GM12874 (cell line): ENCODE results near the gene ST3GAL3.

Source experiments
- TF ChIP-seq, protein P1 (sequence below): IDR thresholded peaks from 2 replicates; pipeline ENCODE4 v1.5.1; 2011; ENCODE audit warnings: low read depth, mild to moderate bottlenecking, control low read depth, low read length, moderate library complexity; ENCODE audit not compliant: insufficient read depth

Gene ST3GAL3

DNA sequence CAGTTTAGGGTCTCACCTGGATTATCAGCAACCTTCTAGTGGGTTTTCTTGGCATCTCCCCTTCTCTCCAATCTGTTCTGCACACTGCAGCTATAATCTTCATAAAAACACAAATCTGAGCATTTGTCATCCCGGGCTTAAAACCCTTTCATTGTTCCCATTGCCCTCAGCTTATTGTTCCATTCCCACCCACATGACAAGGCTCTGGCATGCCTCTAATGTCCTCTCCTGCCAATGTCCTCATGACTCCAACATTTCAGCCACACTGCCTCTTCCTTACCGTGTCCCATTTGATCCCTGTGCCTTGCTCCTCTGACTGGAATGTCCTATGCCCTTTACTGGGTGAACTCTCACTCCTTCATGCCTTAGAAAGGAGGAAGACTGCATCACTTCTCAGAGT, 255.0 kb downstream of the ST3GAL3 start:
- TF ChIP-seq, protein P1, sequence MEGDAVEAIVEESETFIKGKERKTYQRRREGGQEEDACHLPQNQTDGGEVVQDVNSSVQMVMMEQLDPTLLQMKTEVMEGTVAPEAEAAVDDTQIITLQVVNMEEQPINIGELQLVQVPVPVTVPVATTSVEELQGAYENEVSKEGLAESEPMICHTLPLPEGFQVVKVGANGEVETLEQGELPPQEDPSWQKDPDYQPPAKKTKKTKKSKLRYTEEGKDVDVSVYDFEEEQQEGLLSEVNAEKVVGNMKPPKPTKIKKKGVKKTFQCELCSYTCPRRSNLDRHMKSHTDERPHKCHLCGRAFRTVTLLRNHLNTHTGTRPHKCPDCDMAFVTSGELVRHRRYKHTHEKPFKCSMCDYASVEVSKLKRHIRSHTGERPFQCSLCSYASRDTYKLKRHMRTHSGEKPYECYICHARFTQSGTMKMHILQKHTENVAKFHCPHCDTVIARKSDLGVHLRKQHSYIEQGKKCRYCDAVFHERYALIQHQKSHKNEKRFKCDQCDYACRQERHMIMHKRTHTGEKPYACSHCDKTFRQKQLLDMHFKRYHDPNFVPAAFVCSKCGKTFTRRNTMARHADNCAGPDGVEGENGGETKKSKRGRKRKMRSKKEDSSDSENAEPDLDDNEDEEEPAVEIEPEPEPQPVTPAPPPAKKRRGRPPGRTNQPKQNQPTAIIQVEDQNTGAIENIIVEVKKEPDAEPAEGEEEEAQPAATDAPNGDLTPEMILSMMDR: no peak

GRCh38 chr1:43963006-43963405, 255.7 kb downstream of the ST3GAL3 start:
- TF ChIP-seq, protein P1: no peak

DNA sequence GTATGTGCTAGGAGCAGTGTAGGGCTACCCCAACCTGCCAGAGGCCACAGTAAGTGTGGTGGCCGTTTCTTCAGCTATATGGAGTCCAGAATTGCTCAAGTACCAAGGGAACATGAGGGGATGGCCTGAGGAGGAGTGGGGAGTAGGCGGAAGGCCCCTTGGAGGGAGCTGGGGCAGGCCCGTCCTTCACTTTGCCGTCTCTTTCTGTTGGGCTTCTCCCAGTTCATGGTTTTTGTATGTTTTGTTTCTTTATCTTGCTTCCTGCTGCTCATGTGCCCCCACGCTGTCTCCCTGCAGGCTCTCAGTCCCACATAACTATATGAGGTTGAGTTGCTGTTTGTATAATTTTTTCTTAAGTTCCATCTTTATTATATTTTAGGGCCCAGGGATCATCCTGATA, 256.6 kb downstream of the ST3GAL3 start:
- TF ChIP-seq, protein P1: no peak

GRCh38 chr1:43965316-43965715, 258.0 kb downstream of the ST3GAL3 start:
- TF ChIP-seq, protein P1: no peak

- TF ChIP-seq, protein P1: no peak
Measured at GRCh38 chr1:43968348-43968948, 261.1 kb downstream of the ST3GAL3 start.

GRCh38 chr1:43969416-43969745, 262.0 kb downstream of the ST3GAL3 start:
- TF ChIP-seq, protein P1: no peak

- TF ChIP-seq, protein P1: no peak
Measured at GRCh38 chr1:43969746-43970466, 262.6 kb downstream of the ST3GAL3 start, which contains the start of gene DPH2. DPH2 (plus strand) TSS chr1:43970010; CDS start chr1:43970176, 166 bp downstream.
